ENCODE data around the gene NDUFB4. TPM values are rescaled to one million over a fixed set of nuclear protein-coding genes. Genes with fewer than 3 reads are reported as not detected.
A peak's percentile ranks its signal among the peaks of the same experiment; 100 is the strongest.

NDUFB4 gene
- total and polyA plus RNA-seq, 10 donors, result 65.9 to 158 (median 84.6) TPM

- Histone ChIP-seq H3K27me3 (replicated peaks in 1 of 7) (no peaks in the 10 kb centered on the region), H3K36me3 (no peaks in the 10 kb centered on the region), H3K4me1 (no peaks in the 10 kb centered on the region), H3K9me3 (no peaks in the 10 kb centered on the region), H3K4me3 (no peak overlapping the region), H3K27ac (peak overlapping the region in 1 of 8 donors; percentile 42)
- TF ChIP-seq POLR2A (IDR thresholded peaks at IDR 0.05) (no peak), POLR2AphosphoS5 (IDR thresholded peaks at IDR 0.05) (no peak), CTCF (IDR thresholded peaks at IDR 0.05 in 8 of 11, conservative IDR thresholded peaks at IDR 0.05 in 3 of 11) (no peak)
- intact Hi-C loops (cut with DNase I; ENCODE audit: low total_unique reads), result no loop called here
- no peak for DNase-seq
- 27 to 34% (median 31%) methylated on average over 4 of the region's 4 CpGs for WGBS, 5 donors
Measured at GRCh38 chr3:120642368-120642948, 46.3 kb downstream of the NDUFB4 start.

- 48 to 66% (median 63%) methylated on average over 5 of the region's 5 CpGs for WGBS, 5 donors
- peak overlapping the region in 3 of 8 donors; percentile 15 to 34 (median 29) for H3K27ac ChIP-seq
- no peaks in the 10 kb centered on the region for H3K36me3 ChIP-seq
- H3K9me3 ChIP-seq, result no peaks in the 10 kb centered on the region
- no peaks in the 10 kb centered on the region for H3K27me3 ChIP-seq (replicated peaks in 1 of 7)
- TF ChIP-seq POLR2AphosphoS5 (IDR thresholded peaks at IDR 0.05), result no peak
- no peak overlapping the region for H3K4me3 ChIP-seq
- no peak for DNase-seq
- intact Hi-C loops (cut with DNase I; ENCODE audit: low total_unique reads), result no loop called here
- no peaks in the 10 kb centered on the region for H3K4me1 ChIP-seq
Measured at GRCh38 chr3:120645083-120645845, 49.1 kb downstream of the NDUFB4 start.

GRCh38 chr3:120646771-120647432 is 50.8 kb downstream of the NDUFB4 start:
- 82 to 91% (median 85%) methylated on average over 5 of the region's 5 CpGs for WGBS, 5 donors
- no peaks in the 10 kb centered on the region for H3K36me3 ChIP-seq
- H3K4me3 ChIP-seq, result no peak overlapping the region
- intact Hi-C loops (cut with DNase I; ENCODE audit: low total_unique reads), result no loop called here
- H3K27me3 ChIP-seq (replicated peaks in 1 of 7), result no peaks in the 10 kb centered on the region
- H3K4me1 ChIP-seq, result no peaks in the 10 kb centered on the region
- H3K27ac ChIP-seq, result no peak overlapping the region
- H3K9me3 ChIP-seq, result no peaks in the 10 kb centered on the region
- no peak for DNase-seq
- TF ChIP-seq POLR2A (IDR thresholded peaks at IDR 0.05) (no peak), POLR2AphosphoS5 (IDR thresholded peaks at IDR 0.05) (no peak), CTCF (IDR thresholded peaks at IDR 0.05 in 8 of 11, conservative IDR thresholded peaks at IDR 0.05 in 3 of 11) (no peak)

GRCh38 chr3:120648290-120648689 is 52.2 kb downstream of the NDUFB4 start:
- Histone ChIP-seq H3K9me3 (no peaks in the 10 kb centered on the region), H3K27ac (no peak overlapping the region), H3K4me3 (no peak overlapping the region), H3K36me3 (no peaks in the 10 kb centered on the region), H3K27me3 (replicated peaks in 1 of 7) (no peaks in the 10 kb centered on the region), H3K4me1 (no peaks in the 10 kb centered on the region)
- TF ChIP-seq POLR2AphosphoS5 (IDR thresholded peaks at IDR 0.05), result no peak
- no peak for TF ChIP-seq CTCF (IDR thresholded peaks at IDR 0.05 in 8 of 11, conservative IDR thresholded peaks at IDR 0.05 in 3 of 11)
- no peak for TF ChIP-seq POLR2A (IDR thresholded peaks at IDR 0.05)
- intact Hi-C loops (cut with DNase I; ENCODE audit: low total_unique reads), result no loop called here
- 87 to 92% (median 90%) methylated on average over 5 of the region's 5 CpGs for WGBS, 5 donors
- DNase-seq, result no peak
